HEK293 (cell line): ENCODE results near the gene RAB11FIP3.

Experiments used
- CTCF ChIA-PET: fragments of 350-600 bp; formaldehyde crosslinking; extraction: SDS; loops from one replicate; lab custom pipeline; 2021; ENCODE audit warnings: antibody characterized with exemption; lab: Yijun Ruan, JAX
- POLR2A ChIA-PET: fragments of 300-600 bp; formaldehyde crosslinking; extraction: SDS; loops from one replicate; lab custom pipeline; 2020; ENCODE audit warnings: antibody characterized with exemption, inconsistent platforms; lab: Yijun Ruan, JAX
- H3K27ac ChIP-seq: fragments of 200-500 bp; sonication (Bioruptor generic); 2 replicates; pipeline ENCODE4 v1.5.1; 2014; ENCODE audit warnings: low read depth, low read length, control low read depth, inconsistent platforms; ENCODE audit errors: extremely low read depth
- H3K36me3 ChIP-seq, 2 experiments: fragments of 200-500 bp in 1 of 2; sonication (Bioruptor generic) in 1 of 2; 1 replicate in 1 of 2; 2 replicates in 1 of 2; pipeline ENCODE4 v1.5.1; 2014 to 2017; ENCODE audit warnings: inconsistent platforms in 2 of 2, low read length in 2 of 2; ENCODE audit not compliant: control insufficient read depth in 2 of 2, insufficient read depth in 1 of 2
- H3K4me1 ChIP-seq: fragments of 200-500 bp; sonication (Bioruptor generic); 2 replicates; pipeline ENCODE4 v1.5.1; 2014; ENCODE audit warnings: mild to moderate bottlenecking, low read length, inconsistent platforms; ENCODE audit not compliant: control insufficient read depth, insufficient read depth
- H3K4me3 ChIP-seq: 2 replicates; pipeline ENCODE4 v1.5.1; 2011; ENCODE audit warnings: low read depth, mild to moderate bottlenecking, control low read depth, low read length, moderate library complexity
- H3K9me3 ChIP-seq: fragments of 200-500 bp; sonication (Bioruptor generic); 2 replicates; pipeline ENCODE4 v1.5.1; 2014; ENCODE audit warnings: low read depth, low read length, inconsistent platforms; ENCODE audit not compliant: control insufficient read depth, insufficient read depth
- BCL11A ChIP-seq: fragments of 450-650 bp; formaldehyde crosslinking; IDR thresholded peaks from 2 replicates; pipeline ENCODE4 v1.5.1; 2016; ENCODE audit warnings: low read depth, missing biosample characterization, missing genetic modification characterization
- BCL11B ChIP-seq: fragments of 450-650 bp; formaldehyde crosslinking; IDR thresholded peaks from 2 replicates; pipeline ENCODE4 v1.5.1; 2016; ENCODE audit warnings: low read depth, missing biosample characterization, missing genetic modification characterization
- GLIS2 ChIP-seq: fragments of 450-650 bp; formaldehyde crosslinking; IDR thresholded peaks from 2 replicates; pipeline ENCODE4 v1.5.1; 2016; ENCODE audit warnings: missing biosample characterization, missing genetic modification characterization
- HOXA7 ChIP-seq: sonication (generic); formaldehyde crosslinking; IDR thresholded peaks from 2 replicates; pipeline ENCODE4 v1.8.1; 2022; ENCODE audit warnings: missing genetic modification reagents, borderline replicate concordance
- KLF10 ChIP-seq: fragments of 450-650 bp; IDR thresholded peaks from 2 replicates; pipeline ENCODE4 v1.5.1; 2018; ENCODE audit warnings: missing biosample characterization, mild to moderate bottlenecking, missing genetic modification characterization
- KLF8 ChIP-seq: fragments of 450-650 bp; formaldehyde crosslinking; IDR thresholded peaks from 2 replicates; pipeline ENCODE4 v1.5.1; 2016; ENCODE audit warnings: missing biosample characterization, missing genetic modification characterization
- MEIS1 ChIP-seq: sonication (generic); formaldehyde crosslinking; IDR thresholded peaks from 2 replicates; pipeline ENCODE4 v1.8.1; 2022; ENCODE audit warnings: missing genetic modification reagents, mild to moderate bottlenecking, borderline replicate concordance
- OVOL3 ChIP-seq: fragments of 450-650 bp; formaldehyde crosslinking; IDR thresholded peaks from 2 replicates; pipeline ENCODE4 v1.5.1; 2016; ENCODE audit warnings: missing biosample characterization, missing genetic modification characterization
- PRDM1 ChIP-seq: fragments of 450-650 bp; formaldehyde crosslinking; IDR thresholded peaks from 2 replicates; pipeline ENCODE4; 2016; ENCODE audit warnings: missing biosample characterization, missing genetic modification characterization
- RBAK ChIP-seq: fragments of 450-650 bp; formaldehyde crosslinking; IDR thresholded peaks from 2 replicates; pipeline ENCODE4 v1.5.1; 2016; ENCODE audit warnings: missing biosample characterization, missing genetic modification characterization
- SCRT2 ChIP-seq: fragments of 450-650 bp; formaldehyde crosslinking; IDR thresholded peaks from 2 replicates; pipeline ENCODE4 v1.5.1; 2016; ENCODE audit warnings: missing biosample characterization, missing genetic modification characterization
- SP3 ChIP-seq: fragments of 450-650 bp; formaldehyde crosslinking; IDR thresholded peaks from 2 replicates; pipeline ENCODE4 v1.5.1; 2016; ENCODE audit warnings: missing biosample characterization, missing genetic modification characterization
- WT1 ChIP-seq: fragments of 450-650 bp; formaldehyde crosslinking; IDR thresholded peaks from 2 replicates; pipeline ENCODE4 v1.5.1; 2016; ENCODE audit warnings: missing biosample characterization, missing genetic modification characterization
- ZBTB7A ChIP-seq: fragments of 450-650 bp; formaldehyde crosslinking; IDR thresholded peaks from 2 replicates; pipeline ENCODE4 v1.5.1; 2016; ENCODE audit warnings: low read depth, missing biosample characterization, missing genetic modification characterization
- ZNF112 ChIP-seq: fragments of 450-650 bp; formaldehyde crosslinking; IDR thresholded peaks from 2 replicates; pipeline ENCODE4 v1.5.0; 2017; ENCODE audit warnings: missing biosample characterization, missing genetic modification characterization
- ZNF184 ChIP-seq: fragments of 450-650 bp; IDR thresholded peaks from 2 replicates; pipeline ENCODE4 v1.5.1; 2018; ENCODE audit warnings: missing biosample characterization, mild to moderate bottlenecking, missing genetic modification characterization
- ZNF341 ChIP-seq: fragments of 450-650 bp; formaldehyde crosslinking; IDR thresholded peaks from 2 replicates; pipeline ENCODE4; 2016; ENCODE audit warnings: low read depth, missing biosample characterization, missing genetic modification characterization
- ZNF350 ChIP-seq: fragments of 450-650 bp; formaldehyde crosslinking; IDR thresholded peaks from 2 replicates; pipeline ENCODE4 v1.5.0; 2017; ENCODE audit warnings: missing biosample characterization, mild to moderate bottlenecking, missing genetic modification characterization
- ZNF354C ChIP-seq: fragments of 450-650 bp; formaldehyde crosslinking; IDR thresholded peaks from 2 replicates; pipeline ENCODE4 v1.5.1; 2016; ENCODE audit warnings: missing biosample characterization, missing genetic modification characterization, low read depth, borderline replicate concordance
- ZNF560 ChIP-seq: fragments of 450-650 bp; formaldehyde crosslinking; IDR thresholded peaks from 2 replicates; pipeline ENCODE4 v1.5.1; 2017; ENCODE audit warnings: missing biosample characterization, missing genetic modification characterization, borderline replicate concordance
- ZNF660 ChIP-seq: fragments of 450-650 bp; IDR thresholded peaks from 2 replicates; pipeline ENCODE4 v1.5.1; 2018; ENCODE audit warnings: missing biosample characterization, mild to moderate bottlenecking, missing genetic modification characterization
- ZNF670 ChIP-seq: fragments of 450-650 bp; formaldehyde crosslinking; IDR thresholded peaks from 2 replicates; pipeline ENCODE4 v1.5.1; 2016; ENCODE audit warnings: missing biosample characterization, missing genetic modification characterization, low read depth
- TF ChIP-seq, protein P1 (sequence below): fragments of 450-650 bp; formaldehyde crosslinking; IDR thresholded peaks from 2 replicates; pipeline ENCODE4 v1.5.1; 2016; ENCODE audit warnings: missing biosample characterization, missing genetic modification characterization
- TF ChIP-seq, protein P2 (sequence below): fragments of 450-650 bp; formaldehyde crosslinking; IDR thresholded peaks from 2 replicates; pipeline ENCODE4 v1.5.1; 2016; ENCODE audit warnings: missing biosample characterization, missing genetic modification characterization

Gene RAB11FIP3

GRCh38 chr16:548586-548985 is 123.1 kb downstream of the RAB11FIP3 start:
- peaks cover 0 to 38% of the 10 kb centered on the region in 2 experiments; a peak in 1 of 3 replicates for H3K36me3 ChIP-seq

DNA sequence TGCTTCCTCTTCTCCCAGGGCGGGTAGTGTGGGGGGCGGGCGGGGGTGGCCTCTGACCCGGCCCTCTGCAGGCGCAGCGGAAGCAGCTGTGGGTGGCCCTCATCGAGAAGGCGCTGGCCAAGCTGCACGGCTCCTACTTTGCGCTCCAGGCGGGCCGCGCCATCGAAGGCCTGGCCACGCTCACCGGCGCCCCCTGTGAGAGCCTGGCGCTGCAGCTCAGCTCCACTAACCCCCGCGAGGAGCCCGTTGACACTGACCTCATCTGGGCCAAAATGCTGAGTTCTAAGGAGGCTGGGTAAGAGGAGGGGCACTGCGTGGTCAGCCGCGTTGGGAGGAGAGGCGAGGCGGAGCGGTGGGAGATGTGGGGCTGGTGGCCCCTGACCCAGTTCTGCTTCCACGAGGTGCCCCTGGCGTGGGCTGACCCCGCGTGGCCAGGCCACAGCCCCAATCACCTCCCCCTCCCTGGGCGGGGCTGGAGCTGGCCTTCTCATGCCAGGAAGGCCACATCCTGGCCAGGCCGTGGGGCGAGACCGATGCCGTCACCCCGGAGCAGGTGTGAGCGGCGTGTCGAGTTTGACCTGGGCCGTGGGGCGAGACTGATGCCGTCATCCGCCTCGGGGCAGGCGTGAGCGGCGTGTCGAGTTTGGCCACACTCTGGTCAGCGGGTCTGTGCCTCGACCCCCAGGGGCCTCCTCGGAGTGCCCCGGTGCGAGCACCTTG is 124.3 kb downstream of the RAB11FIP3 start:
- POLR2A ChIA-PET: no interaction called here
- H3K36me3 ChIP-seq: peaks cover 0 to 38% of the 10 kb centered on the region in 2 experiments; a peak in 1 of 3 replicates
- TF ChIP-seq HOXA7 (CRISPR knock-in tag): no peak
- no peak for TF ChIP-seq KLF10 (tag by site-specific recombination)
- no peak for TF ChIP-seq GLIS2 (tag by site-specific recombination)
- peak; percentile 63; the same call in 1 of the 2 replicates for TF ChIP-seq BCL11B (tag by site-specific recombination)
- peak; percentile 37; the same call in 1 of the 2 replicates for TF ChIP-seq KLF8 (tag by site-specific recombination)
- TF ChIP-seq ZBTB7A (tag by site-specific recombination): 0 out of 2 replicates have a peak, but pooled peaks have one; percentile 34
- no peak for TF ChIP-seq BCL11A (tag by site-specific recombination)
- TF ChIP-seq, protein P1, sequence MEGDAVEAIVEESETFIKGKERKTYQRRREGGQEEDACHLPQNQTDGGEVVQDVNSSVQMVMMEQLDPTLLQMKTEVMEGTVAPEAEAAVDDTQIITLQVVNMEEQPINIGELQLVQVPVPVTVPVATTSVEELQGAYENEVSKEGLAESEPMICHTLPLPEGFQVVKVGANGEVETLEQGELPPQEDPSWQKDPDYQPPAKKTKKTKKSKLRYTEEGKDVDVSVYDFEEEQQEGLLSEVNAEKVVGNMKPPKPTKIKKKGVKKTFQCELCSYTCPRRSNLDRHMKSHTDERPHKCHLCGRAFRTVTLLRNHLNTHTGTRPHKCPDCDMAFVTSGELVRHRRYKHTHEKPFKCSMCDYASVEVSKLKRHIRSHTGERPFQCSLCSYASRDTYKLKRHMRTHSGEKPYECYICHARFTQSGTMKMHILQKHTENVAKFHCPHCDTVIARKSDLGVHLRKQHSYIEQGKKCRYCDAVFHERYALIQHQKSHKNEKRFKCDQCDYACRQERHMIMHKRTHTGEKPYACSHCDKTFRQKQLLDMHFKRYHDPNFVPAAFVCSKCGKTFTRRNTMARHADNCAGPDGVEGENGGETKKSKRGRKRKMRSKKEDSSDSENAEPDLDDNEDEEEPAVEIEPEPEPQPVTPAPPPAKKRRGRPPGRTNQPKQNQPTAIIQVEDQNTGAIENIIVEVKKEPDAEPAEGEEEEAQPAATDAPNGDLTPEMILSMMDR (tag by site-specific recombination): 0 out of 2 replicates have a peak, but pooled peaks have one; percentile 17
- no peak for TF ChIP-seq MEIS1
- no peak for TF ChIP-seq RBAK (tag by site-specific recombination)
- TF ChIP-seq ZNF354C: no peak
- TF ChIP-seq PRDM1: no peak
- no peak for TF ChIP-seq ZNF670 (tag by site-specific recombination)

More at GRCh38 chr16:548586-548985, 123.1 kb downstream of the RAB11FIP3 start:
- POLR2A ChIA-PET: no interaction called here
- no peak overlapping the region for H3K4me3 ChIP-seq
- CTCF ChIA-PET: no interaction called here
- no peaks in the 10 kb centered on the region for H3K4me1 ChIP-seq
- no peak overlapping the region for H3K27ac ChIP-seq
- TF ChIP-seq, protein P2, sequence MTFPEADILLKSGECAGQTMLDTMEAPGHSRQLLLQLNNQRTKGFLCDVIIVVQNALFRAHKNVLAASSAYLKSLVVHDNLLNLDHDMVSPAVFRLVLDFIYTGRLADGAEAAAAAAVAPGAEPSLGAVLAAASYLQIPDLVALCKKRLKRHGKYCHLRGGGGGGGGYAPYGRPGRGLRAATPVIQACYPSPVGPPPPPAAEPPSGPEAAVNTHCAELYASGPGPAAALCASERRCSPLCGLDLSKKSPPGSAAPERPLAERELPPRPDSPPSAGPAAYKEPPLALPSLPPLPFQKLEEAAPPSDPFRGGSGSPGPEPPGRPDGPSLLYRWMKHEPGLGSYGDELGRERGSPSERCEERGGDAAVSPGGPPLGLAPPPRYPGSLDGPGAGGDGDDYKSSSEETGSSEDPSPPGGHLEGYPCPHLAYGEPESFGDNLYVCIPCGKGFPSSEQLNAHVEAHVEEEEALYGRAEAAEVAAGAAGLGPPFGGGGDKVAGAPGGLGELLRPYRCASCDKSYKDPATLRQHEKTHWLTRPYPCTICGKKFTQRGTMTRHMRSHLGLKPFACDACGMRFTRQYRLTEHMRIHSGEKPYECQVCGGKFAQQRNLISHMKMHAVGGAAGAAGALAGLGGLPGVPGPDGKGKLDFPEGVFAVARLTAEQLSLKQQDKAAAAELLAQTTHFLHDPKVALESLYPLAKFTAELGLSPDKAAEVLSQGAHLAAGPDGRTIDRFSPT (tag by site-specific recombination): 0 out of 2 replicates have a peak, but pooled peaks have one; percentile 44
- TF ChIP-seq ZNF112 (no peak), ZNF350 (no peak), SCRT2 (peak; percentile 66), ZNF660 (no peak), OVOL3 (tag by site-specific recombination) (no peak)
- H3K9me3 ChIP-seq: no peaks in the 10 kb centered on the region

DNA sequence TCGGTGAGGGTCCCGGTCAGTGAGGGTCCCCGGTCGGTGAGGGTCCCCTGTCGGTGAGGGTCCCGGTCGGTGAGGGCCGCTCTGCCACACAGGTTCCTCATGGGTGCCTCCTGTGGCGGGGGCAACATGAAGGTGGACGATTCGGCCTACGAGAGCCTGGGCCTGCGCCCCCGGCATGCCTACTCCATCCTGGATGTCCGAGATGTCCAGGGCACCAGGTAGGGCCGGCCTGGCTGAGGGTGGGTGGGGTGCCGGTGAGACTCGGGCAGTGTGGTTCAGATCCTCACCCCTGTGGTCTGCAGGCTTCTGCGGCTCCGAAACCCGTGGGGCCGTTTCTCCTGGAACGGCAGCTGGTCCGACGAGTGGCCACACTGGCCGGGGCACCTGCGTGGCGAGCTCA is 125.8 kb downstream of the RAB11FIP3 start:
- CTCF ChIA-PET: interaction anchor here (0.8 kb wide), 1 partner anchor 16 kb away, joined by 3 read pairs; the partner anchor contains the start of gene NHLRC4
- H3K4me3 ChIP-seq: no peak overlapping the region
- H3K4me1 ChIP-seq: no peaks in the 10 kb centered on the region
- H3K9me3 ChIP-seq: no peaks in the 10 kb centered on the region
- peaks cover 0 to 38% of the 10 kb centered on the region in 2 experiments; a peak in 1 of 3 replicates for H3K36me3 ChIP-seq
- no peak overlapping the region for H3K27ac ChIP-seq
- POLR2A ChIA-PET: no interaction called here
- no peak for TF ChIP-seq OVOL3 (tag by site-specific recombination)
- peak; percentile 71; the same call in 1 of the 2 replicates for TF ChIP-seq BCL11B (tag by site-specific recombination)
- TF ChIP-seq KLF10 (tag by site-specific recombination): no peak
- no peak for TF ChIP-seq WT1 (tag by site-specific recombination)
- no peak for TF ChIP-seq ZNF184 (tag by site-specific recombination)
- no peak for TF ChIP-seq ZNF341
- no peak for TF ChIP-seq ZNF560 (tag by site-specific recombination)
- TF ChIP-seq, protein P2 (tag by site-specific recombination): peak; percentile 32; the same call in 1 of the 2 replicates
- no peak for TF ChIP-seq SP3 (tag by site-specific recombination)
- peak; percentile 85 for TF ChIP-seq ZBTB7A (tag by site-specific recombination)
- TF ChIP-seq PRDM1: no peak
- TF ChIP-seq BCL11A (tag by site-specific recombination): 0 out of 2 replicates have a peak, but pooled peaks have one; percentile 13

More for the DNA sequence above, 124.3 kb downstream of the RAB11FIP3 start:
- Histone ChIP-seq H3K4me1 (no peaks in the 10 kb centered on the region), H3K4me3 (no peak overlapping the region), H3K9me3 (no peaks in the 10 kb centered on the region), H3K27ac (no peak overlapping the region)
- CTCF ChIA-PET: no interaction called here
